Stimulated activated CD8-positive, alpha-beta memory T cell treated with anti-CD3 and anti-CD28 coated beads, Interleukin-12 subunit alpha, Interleukin-12 subunit beta, amount 100 ng/mL, for 24 hours (primary cell): ENCODE data around the gene MS4A15.
"Not testable (repeated sequence)": the region's sequence is repeated elsewhere in the genome, so short reads cannot be mapped to it uniquely, and the experiment has no call there.

Source experiments
- DNase-seq: peaks from one replicate; pipeline ENCODE4 v3.0.0-alpha.2; 2020; ENCODE audit errors: extremely low read depth

Gene MS4A15

DNA sequence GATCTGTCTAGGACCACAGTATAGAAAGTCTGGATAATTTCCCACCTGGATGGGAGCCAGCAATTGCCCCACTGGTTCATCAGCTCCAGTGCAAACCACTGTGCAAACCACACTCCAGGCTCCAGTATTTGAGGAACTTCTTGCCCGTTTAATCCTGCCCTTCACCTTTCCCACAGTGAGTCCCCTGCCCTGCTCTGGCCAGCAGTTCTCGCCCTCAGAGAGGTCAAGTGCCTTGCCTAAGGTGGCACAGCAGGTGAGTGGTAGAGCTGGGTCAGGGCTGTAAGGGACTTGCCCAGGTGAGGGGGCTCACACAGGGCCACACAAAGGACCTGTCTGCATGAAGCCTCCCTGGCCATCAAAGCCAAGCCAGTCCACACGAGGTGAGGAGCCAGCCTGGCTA lies 52.6 kb downstream of the MS4A15 start:
- no peak for DNase-seq

DNA sequence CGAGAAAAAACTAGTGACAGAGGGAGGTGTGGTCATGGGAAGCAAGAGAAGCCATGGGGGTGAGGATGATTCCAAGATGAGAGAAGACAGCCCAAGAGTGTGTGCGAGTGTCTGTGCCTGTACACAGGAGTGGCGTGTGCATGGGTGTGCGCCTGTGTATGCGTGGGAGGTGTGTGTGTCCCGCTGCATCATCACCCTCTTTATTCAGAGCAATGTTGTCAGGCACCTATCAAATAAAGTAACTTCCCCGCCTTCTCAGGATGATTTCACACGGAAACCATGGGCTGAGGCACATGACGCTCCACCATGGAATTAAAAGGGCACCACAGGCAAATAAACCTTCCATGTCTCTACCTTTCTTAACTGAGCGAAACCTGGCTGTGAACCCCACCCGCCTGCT lies 53.0 kb downstream of the MS4A15 start:
- DNase-seq: no peak

DNA sequence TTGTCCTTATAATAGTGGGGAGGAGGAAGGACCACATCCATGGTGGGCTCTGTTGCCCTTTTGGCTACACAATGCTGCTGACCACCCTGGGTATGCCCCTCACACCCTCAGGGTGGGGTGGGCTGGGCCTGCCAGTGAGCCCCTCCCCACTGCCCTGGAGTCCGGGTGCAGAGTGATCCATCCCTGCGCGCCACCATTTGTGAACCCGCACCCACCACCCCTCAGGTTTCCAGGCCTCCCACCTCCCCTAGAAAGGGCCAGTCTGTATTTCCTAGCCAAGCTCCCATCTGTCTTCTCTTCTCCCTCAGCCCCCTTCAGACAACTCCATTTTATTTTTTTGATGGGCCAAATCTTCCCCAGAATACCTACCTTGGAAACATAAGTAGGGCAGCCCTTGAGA lies 53.5 kb downstream of the MS4A15 start:
- DNase-seq: no peak

DNA sequence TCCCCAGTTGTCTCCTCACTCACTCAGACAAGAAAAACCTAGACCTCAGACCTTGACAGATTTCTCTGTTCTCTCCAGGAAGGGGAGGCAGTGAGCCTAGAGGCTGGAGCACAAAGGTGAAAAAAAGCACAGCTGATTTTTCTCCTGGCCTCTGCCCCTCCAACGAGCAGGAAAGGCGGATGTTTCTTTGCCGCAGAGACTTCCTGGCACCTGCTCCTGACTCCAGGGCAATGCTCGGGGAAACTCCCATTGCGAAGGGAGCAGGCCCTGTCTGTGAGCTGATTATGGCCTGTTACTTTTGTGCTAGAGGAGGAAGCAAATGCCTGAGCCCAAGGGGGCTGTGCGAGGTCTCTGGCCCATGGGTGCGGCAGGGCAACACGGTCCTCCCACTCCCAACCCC lies 53.9 kb downstream of the MS4A15 start:
- DNase-seq: no peak

DNA sequence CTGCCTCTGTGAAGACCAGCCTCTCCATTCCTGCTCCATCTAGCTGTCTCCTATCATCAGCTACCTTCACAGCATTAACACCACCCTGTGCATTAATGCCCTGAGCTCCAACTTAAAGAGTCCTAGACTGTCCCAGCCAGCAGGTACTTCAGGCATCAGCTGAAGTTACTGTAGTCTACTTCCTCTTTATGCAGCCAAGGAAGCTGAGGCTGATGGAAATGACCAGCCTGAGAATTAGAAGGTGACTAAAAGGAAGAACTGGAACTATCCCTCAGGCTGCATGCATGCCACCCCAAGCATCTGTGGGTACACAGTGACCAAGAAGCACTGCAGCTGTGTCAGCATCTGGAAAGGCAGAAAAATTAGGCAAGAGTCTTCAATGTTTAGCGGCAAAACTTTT lies 56.7 kb downstream of the MS4A15 start:
- no peak for DNase-seq

DNA sequence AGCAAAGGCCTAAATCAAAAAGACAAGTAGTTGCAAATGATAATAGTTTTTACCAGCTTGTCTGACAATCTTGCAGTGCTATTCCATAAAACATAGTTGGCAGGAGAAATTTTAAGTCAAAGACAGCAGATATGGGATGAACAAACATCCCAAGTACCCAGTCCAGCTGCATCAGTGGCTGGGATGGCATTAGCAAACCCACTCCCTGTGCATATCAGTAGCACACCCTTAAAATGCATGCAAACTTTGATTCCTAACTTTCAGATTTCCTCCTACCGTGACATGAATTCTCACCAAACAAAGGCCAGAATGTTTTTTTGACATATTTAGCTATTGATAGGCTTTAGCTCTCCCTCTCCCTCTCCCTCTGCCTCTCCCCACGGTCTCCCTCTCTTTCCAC lies 57.4 kb downstream of the MS4A15 start:
- no peak for DNase-seq

DNA sequence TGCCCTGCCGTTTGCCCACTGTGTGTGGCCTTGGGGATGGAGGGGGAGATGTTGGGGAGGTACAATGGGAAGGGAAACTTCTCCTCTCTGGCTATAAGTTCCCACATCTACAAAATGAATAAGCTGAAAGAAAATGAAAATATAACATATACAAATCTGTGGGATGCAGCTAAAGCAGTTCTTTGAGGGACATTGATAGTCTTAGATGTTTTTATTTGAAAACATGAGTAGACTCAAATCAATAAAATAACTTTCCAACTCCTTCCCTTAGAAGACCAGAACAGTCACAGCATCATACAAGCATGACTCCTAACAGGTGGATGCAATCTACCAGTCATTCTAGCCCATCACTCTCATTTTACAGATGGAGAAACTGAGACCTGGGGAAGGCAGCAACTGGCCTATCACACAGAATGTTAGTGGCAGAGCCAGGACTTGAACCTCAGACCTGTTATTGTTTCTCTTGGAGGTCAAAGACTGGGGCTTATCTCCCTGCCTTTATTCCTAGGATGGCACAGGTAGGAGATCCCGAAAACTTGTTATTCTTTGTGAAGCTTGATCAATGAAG lies 60.0 kb downstream of the MS4A15 start:
- no peak for DNase-seq

DNA sequence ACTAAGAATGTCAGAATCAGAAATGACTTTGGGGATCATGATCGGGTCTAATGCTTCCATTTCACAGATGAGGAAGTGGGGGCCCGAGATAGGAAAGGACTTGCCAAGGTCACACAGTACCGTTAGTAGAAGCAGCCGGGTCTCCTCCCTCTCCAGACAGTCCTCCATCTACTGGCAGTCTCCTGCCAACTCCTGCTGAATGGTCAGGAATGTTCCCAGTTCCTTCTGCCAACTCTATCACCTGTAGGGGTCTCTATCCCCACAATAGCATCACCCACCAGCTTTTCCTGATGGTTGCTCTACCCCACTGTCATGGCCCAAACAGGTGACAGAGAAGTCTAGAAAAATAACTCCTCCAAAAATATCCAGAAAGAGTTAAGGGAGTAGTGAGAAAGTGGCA lies 61.4 kb downstream of the MS4A15 start:
- no peak for DNase-seq

DNA sequence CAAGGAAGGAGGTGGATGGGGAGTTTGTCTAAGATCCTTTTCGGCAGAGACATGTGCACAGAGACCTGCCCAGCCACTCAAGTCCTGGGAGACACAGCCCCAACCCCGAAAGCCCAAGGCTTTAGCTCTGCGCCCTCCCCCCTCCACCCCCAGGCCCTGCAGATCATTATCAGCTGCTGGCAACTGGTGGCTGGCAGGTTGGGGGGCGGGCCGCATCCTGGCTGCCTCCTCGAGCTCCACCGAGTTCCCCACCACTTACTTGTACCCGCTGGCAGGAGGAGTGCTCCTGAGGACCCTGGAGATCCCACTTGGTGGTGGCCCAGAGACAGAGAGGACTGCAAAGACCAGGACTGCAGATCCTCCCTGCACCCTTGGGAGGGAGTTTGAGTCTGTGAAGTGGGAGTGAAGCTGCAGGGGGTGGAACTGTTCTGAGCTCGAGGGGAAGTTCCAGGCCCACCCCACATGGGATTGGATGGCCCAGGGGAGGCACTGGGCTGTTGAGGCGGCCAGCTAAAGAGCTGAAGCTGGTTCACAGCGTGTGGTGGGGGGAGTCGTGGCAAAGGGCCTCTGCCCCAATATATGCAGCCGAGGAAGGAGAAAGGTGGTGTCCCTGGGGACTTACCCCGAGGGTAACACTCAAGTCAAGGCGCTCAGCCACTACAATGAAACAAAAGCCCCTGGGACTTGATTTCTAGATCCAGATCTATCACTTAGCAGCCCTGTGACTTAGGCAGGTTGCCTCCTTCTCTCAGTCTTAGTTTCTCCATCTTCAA lies 65.3 kb downstream of the MS4A15 start:
- no peak for DNase-seq

DNA sequence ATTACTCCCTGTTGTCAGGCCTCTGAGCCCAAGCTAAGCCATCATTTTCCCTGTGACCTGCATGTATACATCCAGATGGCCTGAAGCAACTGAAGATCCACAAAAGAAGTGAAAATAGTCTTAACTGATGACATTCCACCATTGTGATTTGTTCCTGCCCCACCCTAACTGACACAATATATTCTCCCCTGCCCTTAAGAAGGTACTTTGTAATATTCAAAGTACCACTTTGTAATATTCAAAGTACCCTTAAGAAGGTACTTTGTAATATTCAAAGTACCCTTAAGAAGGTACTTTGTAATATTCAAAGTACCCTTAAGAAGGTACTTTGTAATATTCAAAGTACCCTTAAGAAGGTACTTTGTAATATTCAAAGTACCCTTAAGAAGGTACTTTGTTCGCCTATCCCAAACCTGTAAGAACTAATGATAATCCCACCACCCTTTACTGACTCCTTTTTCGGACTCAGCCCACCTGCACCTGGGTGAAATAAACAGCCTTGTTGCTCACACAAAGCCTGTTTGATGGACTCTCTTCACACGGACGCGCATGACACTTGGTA lies 67.2 kb downstream of the MS4A15 start:
- DNase-seq: not testable (repeated sequence)

DNA sequence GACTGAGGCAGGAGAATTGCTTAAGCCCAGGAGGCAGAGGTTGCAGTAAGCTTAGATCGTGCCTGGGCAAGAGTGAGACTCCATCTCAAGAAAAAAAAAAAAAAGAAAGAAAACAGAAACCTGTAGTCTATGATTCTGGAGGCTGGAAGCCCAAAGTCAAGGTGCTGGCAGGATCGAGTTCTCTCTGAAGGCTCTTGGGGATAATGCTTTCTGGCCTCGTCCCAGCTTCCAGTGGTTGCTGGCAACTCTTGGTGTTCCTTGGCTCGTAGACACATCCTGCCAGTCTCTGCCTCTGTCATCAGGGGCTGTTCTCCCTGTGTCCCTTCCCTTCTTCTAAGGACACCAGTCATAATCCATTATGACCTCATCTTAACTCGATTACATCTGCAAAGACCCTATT lies 68.5 kb downstream of the MS4A15 start:
- no peak for DNase-seq

DNA sequence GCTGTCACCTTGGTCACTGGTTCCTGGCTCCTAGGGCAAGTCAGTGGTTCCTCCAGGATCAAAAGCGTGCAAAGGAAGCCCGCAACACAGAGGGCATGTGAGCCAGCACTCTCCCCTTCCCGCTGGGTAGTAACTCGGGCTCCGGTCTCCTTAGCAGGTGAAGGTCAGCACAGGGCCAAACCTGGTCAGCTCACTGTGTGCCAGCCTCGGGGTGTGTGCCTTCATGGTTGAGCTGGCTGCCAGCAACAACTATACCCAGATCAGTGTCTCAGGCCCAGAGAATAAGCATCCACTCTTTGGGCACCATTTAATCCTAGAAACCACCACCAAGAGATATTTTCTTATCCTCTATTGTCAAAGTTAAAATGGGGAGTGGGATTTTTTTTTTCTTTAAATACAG lies 69.1 kb downstream of the MS4A15 start:
- DNase-seq: no peak
